ENCODE results near the gene GNG7.
"Not testable (repeated sequence)": the region's sequence is repeated elsewhere in the genome, so short reads cannot be mapped to it uniquely, and the experiment has no call there.

DNA sequence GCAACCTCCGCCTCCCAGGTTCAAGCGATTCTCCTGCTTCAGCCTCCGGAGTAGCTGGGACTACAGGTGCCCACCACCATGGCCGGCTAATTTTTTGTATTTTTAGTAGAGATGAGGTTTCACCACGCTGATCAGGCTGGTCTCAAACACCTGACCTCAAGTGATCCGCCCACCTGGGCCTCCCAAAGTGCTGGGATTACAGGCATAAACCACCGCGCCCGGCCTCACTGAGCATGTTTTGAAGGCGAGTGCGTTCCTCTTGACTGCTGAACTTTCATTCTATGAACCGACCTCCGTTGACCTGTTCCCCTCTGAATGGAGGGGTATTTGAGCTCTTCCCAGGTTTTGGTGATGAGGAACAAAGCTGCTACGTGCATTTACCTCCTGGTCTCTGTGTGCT is 209.0 kb downstream of the GNG7 start:
- not testable (repeated sequence) for TF ChIP-seq POLR2A (IDR thresholded peaks at IDR 0.05; ENCODE audit: low read depth, low read length); EZH2 (IDR thresholded peaks at IDR 0.05; ENCODE audit: borderline replicate concordance, low read depth, low read length, severe bottlenecking); POLR2AphosphoS5 (IDR thresholded peaks at IDR 0.05; ENCODE audit: insufficient read depth, low read depth, low read length); MYC (IDR thresholded peaks at IDR 0.05; ENCODE audit: low read depth, low read length)
- TF ChIP-seq, protein P1, sequence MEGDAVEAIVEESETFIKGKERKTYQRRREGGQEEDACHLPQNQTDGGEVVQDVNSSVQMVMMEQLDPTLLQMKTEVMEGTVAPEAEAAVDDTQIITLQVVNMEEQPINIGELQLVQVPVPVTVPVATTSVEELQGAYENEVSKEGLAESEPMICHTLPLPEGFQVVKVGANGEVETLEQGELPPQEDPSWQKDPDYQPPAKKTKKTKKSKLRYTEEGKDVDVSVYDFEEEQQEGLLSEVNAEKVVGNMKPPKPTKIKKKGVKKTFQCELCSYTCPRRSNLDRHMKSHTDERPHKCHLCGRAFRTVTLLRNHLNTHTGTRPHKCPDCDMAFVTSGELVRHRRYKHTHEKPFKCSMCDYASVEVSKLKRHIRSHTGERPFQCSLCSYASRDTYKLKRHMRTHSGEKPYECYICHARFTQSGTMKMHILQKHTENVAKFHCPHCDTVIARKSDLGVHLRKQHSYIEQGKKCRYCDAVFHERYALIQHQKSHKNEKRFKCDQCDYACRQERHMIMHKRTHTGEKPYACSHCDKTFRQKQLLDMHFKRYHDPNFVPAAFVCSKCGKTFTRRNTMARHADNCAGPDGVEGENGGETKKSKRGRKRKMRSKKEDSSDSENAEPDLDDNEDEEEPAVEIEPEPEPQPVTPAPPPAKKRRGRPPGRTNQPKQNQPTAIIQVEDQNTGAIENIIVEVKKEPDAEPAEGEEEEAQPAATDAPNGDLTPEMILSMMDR (IDR thresholded peaks at IDR 0.05; ENCODE audit: extremely low read depth in 1 of 2, insufficient read depth in 1 of 2, low read depth in 1 of 2, low read length in 2 of 2) = not testable (repeated sequence)
- TF ChIP-seq, protein P2, sequence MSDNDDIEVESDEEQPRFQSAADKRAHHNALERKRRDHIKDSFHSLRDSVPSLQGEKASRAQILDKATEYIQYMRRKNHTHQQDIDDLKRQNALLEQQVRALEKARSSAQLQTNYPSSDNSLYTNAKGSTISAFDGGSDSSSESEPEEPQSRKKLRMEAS (IDR thresholded peaks at IDR 0.05; ENCODE audit: insufficient read depth, insufficient read length) = not testable (repeated sequence)

All from endothelial cell of umbilical vein (primary cell).